HCT116 (cell line): ENCODE measurements around the gene FCSK.
A peak's percentile ranks its signal among the peaks of the same experiment; 100 is the strongest.

Source experiments
- CTCF ChIP-seq, 3 experiments: fragments of 200-600 bp in 1 of 3; sonication (generic) in 1 of 3; IDR thresholded peaks in 2 of 3; conservative IDR thresholded peaks in 1 of 3; 2 replicates each; pipeline ENCODE4 v1.5.1; 2012 to 2017; ENCODE audit warnings: low read depth in 2 of 3, low read length in 2 of 3, antibody characterized with exemption in 1 of 3, borderline replicate concordance in 1 of 3, control low read depth in 1 of 3, mild to moderate bottlenecking in 1 of 3, mixed read lengths in 1 of 3, mixed run types in 1 of 3, moderate library complexity in 1 of 3; ENCODE audit not compliant: insufficient read depth in 1 of 3
- EGR1 ChIP-seq: IDR thresholded peaks from 2 replicates; pipeline ENCODE4 v1.6.1; 2012; ENCODE audit warnings: low read depth
- ELF1 ChIP-seq: IDR thresholded peaks from 2 replicates; pipeline ENCODE4 v1.6.1; 2012; ENCODE audit warnings: low read depth, borderline replicate concordance
- EZH2 ChIP-seq: fragments of 200-600 bp; sonication (generic); IDR thresholded peaks from 2 replicates; pipeline ENCODE4 v1.6.1; 2017; ENCODE audit warnings: antibody characterized with exemption, mixed run types
- FOSL1 ChIP-seq: IDR thresholded peaks from 2 replicates; pipeline ENCODE4 v1.6.1; 2012; ENCODE audit warnings: low read depth
- POLR2A ChIP-seq: IDR thresholded peaks from 2 replicates; pipeline ENCODE4 v1.7.0; 2011; ENCODE audit warnings: borderline replicate concordance; ENCODE audit not compliant: insufficient read depth, insufficient read length; ENCODE audit errors: extremely low read depth
- POLR2AphosphoS5 ChIP-seq: IDR thresholded peaks from 2 replicates; pipeline ENCODE4 v1.6.1; 2011; ENCODE audit warnings: mild to moderate bottlenecking, low read depth, low read length, moderate library complexity
- RAD21 ChIP-seq: IDR thresholded peaks from 2 replicates; pipeline ENCODE4 v1.6.1; 2012; ENCODE audit warnings: low read depth, mild to moderate bottlenecking
- REST ChIP-seq: IDR thresholded peaks from 2 replicates; pipeline ENCODE4 v1.6.1; 2012; ENCODE audit warnings: low read depth
- SIN3A ChIP-seq: IDR thresholded peaks from 2 replicates; pipeline ENCODE4 v1.6.1; 2012; ENCODE audit warnings: low read depth
- ZNF274 ChIP-seq: fragments of 200-500 bp; sonication (Bioruptor generic); IDR thresholded peaks from 2 replicates; pipeline ENCODE4 v1.6.1; 2014; ENCODE audit warnings: mild to moderate bottlenecking, low read depth, low read length, inconsistent platforms
- TF ChIP-seq, protein P1 (sequence below): IDR thresholded peaks from 2 replicates; pipeline ENCODE4 v1.6.1; 2012

DNA sequence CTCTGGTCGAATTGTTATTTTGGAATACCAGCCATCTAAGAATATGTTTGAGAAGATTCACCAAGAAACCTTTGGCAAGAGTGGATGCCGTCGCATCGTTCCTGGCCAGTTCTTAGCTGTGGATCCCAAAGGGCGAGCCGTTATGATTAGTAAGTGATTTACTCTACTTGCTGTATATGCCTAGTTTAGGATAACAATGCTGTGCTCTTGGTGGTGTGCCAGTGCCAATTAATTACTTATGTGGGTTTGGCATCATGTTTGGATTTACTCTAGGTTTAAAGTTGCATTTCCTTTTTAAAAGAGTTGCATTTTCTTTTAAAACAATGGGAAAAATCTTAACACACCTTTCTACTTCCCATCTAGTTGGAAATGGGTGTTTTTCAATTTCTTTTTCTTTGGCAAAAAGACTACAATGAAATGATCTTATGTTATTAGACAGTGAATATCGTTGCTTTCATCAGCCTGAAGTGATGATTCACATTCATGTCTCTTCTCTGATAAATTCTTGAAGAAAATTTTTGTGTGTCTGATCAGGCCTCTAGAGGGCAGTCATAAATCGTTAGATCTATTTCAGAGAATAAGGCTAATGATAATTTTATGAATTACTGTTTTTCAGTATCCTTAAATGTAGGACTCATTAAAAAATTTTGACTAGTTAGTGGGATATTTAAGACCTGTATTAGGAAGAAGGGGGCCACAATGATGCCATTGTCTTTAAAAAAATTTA, 74.8 kb downstream of the FCSK start:
- TF ChIP-seq POLR2A (no peak), CTCF (IDR thresholded peaks at IDR 0.05 in 2 of 3, conservative IDR thresholded peaks at IDR 0.05 in 1 of 3; ENCODE audit: borderline replicate concordance in 1 of 3, insufficient read depth in 1 of 3, low read depth in 2 of 3, low read length in 2 of 3) (peak; percentile 32 to 62 (median 46); a peak in 5 of 6 replicates), POLR2AphosphoS5 (no peak), SIN3A (no peak), RAD21 (peak; percentile 47), REST (no peak), EZH2 (no peak), EGR1 (no peak), ZNF274 (no peak), ELF1 (no peak), FOSL1 (no peak)
- TF ChIP-seq, protein P1, sequence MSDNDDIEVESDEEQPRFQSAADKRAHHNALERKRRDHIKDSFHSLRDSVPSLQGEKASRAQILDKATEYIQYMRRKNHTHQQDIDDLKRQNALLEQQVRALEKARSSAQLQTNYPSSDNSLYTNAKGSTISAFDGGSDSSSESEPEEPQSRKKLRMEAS = no peak
